Epithelial cell of proximal tubule (primary cell): ENCODE results near the gene SNX12. TPM values are rescaled to one million over a fixed set of nuclear protein-coding genes. Genes with fewer than 3 reads are reported as not detected.

Source experiments
- DNase-seq: peaks from one replicate; pipeline ENCODE4 v3.0.0-alpha.2; 2011; ENCODE audit warnings: low read depth
- H3K4me3 ChIP-seq: 2 replicates; pipeline ENCODE4 v1.5.1; 2011; ENCODE audit warnings: low read depth, mild to moderate bottlenecking, low read length
- CTCF ChIP-seq: conservative IDR thresholded peaks from 2 replicates; pipeline ENCODE4 v1.5.1; 2012; ENCODE audit warnings: low read depth, mild to moderate bottlenecking, low read length
- total RNA-seq: library from RNA; depleted of rRNA; stranded (reverse); fragments of >200 nt; gene quantifications from 2 replicates; pipeline ENCODE4 v1.2.3, GENCODE V29; 2015

The SNX12 gene
- total RNA-seq, 1 donor from 2014 or later: 50.9 TPM

- no peak overlapping the region for H3K4me3 ChIP-seq
- no peak for DNase-seq
- TF ChIP-seq CTCF: no peak
Observed at GRCh38 chrX:71107245-71107644, 39.1 kb upstream of the SNX12 start.

- no peak within 1 kb of the TSS for H3K4me3 ChIP-seq
- no peak for TF ChIP-seq CTCF
- DNase-seq: no peak
Observed at GRCh38 chrX:71106427-71106826, 38.3 kb upstream of the SNX12 start, which contains the start of gene CXorf65. CXorf65 (minus strand) TSS chrX:71106740; CDS start chrX:71106556, 184 bp downstream.

GRCh38 chrX:71105628-71106027 is 37.5 kb upstream of the SNX12 start:
- DNase-seq: no peak
- TF ChIP-seq CTCF: no peak
- H3K4me3 ChIP-seq: no peak overlapping the region

- H3K4me3 ChIP-seq: no peak overlapping the region
- DNase-seq: no peak
- no peak for TF ChIP-seq CTCF
Observed at GRCh38 chrX:71103110-71103983, 35.2 kb upstream of the SNX12 start.

- no peak for DNase-seq
- H3K4me3 ChIP-seq: no peak overlapping the region
- no peak for TF ChIP-seq CTCF
Observed at GRCh38 chrX:71102292-71102691, 34.2 kb upstream of the SNX12 start.

GRCh38 chrX:71100581-71101505 is 32.7 kb upstream of the SNX12 start:
- H3K4me3 ChIP-seq: no peak overlapping the region
- DNase-seq: no peak
- TF ChIP-seq CTCF: no peak
